Measurements from ENCODE around the gene FGGY.

- TF ChIP-seq EZH2 (IDR thresholded peaks at IDR 0.05; ENCODE audit: borderline replicate concordance, insufficient read depth, low read depth, low read length, poor library complexity, severe bottlenecking), result no peak
- no peak for TF ChIP-seq CTCF (IDR thresholded peaks at IDR 0.05)
These were observed 407.8 kb downstream of the FGGY start for GRCh38 chr1:59704716-59705115.
